GM21381 (cell line): Measurements from ENCODE around the gene PTK6.

Experiments
- ATAC-seq: cut with Tn5 transposase; IDR thresholded peaks from one replicate; pipeline ENCODE4 v1.9.1; 2021; ENCODE audit warnings: mild to moderate bottlenecking, moderate library complexity; ENCODE audit not compliant: unreplicated experiment

The PTK6 gene

DNA sequence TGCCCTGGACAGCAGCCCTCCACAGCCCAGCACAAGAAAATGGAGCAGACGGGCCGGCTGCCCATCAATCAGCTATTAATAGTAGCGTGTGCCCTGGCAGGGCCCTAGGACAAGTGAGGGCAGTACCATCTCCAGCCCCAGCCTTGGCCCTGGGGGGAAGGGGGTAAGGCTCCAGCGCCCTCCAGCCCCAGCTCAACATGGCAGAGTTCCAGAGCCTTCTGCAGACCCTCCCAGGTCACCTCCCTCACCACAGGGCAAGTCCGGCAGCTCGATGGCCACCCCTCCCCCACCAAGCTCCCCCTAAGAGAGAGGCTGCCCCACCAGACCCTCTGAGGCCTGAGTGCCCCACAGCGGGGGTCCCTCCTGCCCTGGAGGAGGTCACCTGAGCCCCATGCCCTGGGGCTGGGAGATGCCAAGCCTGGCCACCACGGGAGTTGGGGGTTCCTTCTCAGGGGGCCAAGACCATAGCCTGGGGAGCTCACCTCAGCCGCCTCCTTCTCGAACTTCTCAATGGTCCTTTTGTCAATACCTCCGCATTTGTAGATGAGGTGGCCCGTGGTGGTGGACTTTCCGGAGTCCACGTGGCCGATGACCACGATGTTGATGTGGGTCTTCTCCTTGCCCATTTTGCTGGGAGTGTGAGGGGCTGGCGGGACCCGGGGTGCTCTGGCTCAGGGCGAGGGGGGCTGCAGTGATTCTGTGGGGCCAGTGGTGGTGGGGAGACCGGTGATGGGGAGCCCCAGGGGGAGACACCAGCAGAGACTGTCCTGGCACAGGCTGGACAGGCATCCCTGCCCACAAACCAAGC lies 39.8 kb downstream of the PTK6 start:
- ATAC-seq = no peak

DNA sequence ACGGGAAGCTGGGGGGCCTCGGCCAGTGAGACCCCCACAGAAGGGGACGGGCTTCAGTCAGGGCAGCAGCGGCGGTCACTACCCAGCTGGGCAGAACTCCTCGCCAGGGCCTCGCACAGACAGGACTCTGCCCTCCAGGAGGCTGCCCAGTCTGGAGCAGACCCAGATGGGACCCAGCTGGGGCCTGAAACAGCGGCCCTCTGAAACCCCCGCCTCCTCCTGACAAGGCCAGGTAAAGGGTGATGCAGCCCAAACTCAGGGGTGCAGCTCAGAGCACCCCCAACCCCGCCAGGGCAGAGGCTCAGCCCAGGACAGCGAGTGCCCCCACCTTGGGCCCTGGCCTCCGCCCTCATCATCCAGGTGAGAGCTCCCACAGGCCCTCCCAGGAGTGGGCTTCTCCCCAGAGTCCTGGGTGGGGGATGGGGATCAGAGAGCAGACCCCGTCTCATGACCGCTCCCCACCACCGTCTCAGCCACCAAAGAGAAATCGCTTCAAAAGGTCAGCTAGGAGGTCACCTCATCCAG lies 40.5 kb downstream of the PTK6 start:
- no peak for ATAC-seq

DNA sequence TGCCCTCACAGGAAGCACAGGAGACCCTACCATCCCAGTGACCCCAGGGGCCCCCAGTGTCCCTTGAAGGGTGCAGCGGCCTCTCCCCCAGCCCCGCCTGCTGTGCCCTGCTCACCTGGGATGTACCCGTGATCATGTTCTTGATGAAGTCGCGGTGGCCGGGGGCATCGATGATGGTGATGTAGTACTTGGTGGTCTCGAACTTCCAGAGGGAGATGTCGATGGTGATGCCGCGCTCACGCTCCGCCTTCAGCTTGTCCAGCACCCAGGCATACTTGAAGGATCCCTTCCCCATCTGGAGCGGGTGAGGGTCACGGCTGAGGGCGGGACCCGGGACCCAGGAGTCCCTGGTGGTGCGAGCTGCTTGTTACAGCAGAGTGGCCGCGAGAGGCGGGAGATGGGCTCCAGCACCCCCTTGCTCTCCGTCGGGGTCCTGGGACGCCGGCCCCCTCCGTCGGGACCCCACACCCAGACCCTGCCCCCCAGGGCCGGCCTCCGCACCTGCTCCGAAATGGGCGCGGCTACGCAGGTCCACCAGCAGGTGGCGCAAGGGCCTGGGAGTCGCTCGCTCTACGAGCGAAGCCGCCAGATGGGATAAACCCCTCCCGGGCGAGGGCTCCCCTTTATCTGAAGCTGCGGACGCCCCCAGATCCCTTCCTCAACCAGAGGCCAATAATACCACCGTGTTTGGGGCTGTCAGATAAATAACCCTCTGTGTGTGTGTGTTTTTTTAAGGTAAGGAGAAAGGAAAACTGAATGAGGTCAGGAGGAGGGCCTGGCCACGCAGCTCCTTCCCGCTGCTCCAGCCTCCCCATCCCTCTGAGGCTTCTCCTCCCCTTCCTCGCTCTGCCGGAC lies 41.2 kb downstream of the PTK6 start:
- no peak for ATAC-seq

DNA sequence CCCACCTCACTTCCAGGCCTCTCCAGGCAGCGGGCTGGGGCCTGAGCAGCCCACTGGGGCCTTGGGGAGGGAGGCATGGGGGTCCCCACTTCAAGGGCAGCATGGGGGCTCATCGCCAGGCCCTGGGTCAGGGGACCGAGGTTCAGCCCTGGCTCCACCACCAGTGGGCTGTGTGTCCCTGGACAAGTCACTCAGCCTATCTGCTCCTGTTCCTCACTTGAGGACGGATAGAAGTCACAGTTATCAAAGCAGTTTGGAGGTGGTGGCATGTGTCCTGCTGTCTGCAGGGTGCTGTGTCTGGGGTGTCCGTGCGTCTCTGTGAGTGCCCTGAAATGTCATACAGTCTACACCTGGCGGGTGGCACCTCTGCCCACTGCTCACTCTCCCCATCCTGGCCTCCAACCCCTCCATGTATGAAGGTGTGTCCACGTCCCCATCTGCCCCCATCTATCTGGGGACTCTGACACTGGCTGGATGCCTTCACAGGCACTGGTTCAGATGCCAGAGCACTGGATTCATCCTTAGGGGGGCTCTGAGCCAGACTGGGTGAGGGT lies 41.9 kb downstream of the PTK6 start:
- no peak for ATAC-seq

DNA sequence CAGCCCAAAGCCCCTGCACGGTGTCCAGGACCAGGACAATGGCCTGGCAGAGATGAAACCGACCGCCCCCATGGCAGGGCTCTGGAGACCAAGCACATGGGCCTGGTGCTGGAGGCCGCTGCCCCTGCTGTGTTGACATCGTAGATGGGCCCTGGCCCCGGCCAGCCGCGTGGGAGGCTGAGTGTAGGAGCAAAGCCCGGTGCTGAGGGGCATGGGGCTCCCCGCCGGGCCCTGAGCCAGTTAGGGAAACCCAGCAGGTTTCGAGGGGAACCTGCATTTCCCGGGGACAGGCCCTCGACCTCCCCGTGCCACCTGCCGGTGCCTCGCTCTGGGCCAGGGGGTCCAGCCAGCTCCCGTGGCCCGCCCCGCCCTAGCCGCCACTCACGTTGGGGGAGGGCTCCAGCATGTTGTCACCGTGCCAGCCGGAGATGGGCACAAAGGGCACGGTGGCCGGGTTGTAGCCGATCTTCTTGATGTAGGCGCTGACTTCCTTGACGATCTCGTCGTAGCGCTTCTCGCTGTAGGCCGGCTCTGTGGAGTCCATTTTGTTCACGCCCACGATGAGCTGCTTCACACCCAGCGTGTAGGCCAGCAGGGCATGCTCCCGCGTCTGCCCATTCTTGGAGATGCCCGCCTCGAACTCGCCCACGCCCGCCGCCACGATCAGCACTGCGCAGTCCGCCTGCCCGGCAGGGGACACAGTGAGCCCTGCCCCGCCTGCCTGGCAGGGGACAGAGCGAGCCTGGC lies 42.6 kb downstream of the PTK6 start:
- no peak for ATAC-seq

DNA sequence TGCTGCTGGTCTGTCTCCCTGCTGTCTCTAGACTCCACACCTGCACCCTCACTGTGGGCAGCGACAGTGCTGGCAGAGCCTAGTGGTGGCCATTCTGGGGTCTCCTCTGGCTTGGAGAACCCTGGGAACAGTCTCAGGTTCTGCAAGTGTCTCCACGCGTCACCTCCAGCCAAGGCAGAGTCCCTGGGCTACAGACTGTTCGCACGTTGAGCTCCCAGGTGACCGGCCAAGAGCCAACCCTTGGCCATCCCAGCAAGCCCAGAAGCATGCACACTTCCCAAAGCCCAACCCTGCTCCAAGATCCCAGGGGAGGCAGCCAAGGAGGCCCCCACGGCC lies 43.1 kb downstream of the PTK6 start:
- no peak for ATAC-seq

DNA sequence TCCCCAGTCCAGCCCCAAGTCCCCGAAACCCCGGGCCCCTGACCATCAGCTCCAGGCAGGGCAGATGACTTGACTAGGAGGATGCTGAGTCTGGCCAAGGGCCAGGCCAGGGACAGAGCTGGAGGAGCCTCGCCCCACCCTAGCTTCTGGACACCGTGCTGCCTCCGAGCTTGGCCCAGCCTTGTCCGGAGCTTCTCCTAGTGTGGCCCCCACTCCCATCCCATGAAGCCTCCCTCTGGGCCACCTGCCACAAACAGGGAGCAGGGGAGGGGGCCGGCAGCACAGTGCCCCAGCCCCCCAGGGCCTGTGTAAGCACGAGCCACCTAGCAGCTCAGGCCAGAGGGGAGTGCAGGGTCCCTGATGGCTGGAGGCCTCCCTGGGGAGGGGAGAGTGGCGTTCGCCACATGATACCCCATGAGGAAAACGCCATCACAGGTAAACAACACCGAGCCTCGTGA lies 43.6 kb downstream of the PTK6 start:
- no peak for ATAC-seq

DNA sequence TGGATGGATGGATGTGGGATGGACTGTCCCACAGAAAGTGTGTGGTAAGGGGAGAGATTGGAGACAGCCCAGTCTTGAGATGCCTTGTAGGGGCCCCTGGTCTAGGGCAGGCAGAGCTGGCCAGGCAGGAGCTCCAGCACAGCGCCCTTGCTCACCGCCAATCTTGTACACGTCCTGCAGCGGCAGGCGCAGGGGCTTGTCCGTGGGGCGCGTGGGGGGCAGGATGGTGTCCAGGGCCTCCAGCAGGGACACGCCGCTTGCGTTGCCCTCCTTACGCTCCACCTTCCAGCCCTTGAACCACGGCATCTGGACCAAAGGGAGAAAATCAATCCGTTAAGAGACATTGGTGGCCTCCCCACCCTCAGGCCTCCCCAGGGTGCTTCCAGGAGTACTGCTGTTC lies 44.2 kb downstream of the PTK6 start:
- ATAC-seq = no peak

DNA sequence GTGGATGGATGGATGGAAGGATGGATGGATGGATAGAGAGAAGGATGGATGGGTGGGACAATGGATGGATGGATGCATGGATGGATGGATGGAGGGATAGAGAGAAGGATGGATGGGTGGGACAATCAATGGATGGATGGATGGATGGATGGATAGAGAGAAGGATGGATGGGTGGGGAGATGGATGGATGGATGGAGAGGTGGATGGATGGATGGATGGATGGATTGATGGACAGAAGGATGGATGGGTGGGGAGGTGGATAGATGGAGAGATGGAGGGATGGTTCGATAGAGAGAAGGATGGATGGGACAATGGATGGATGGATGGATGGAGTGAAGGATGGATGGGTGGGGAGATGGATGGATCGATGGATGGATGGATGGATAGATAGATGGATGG lies 44.7 kb downstream of the PTK6 start:
- ATAC-seq = no peak

DNA sequence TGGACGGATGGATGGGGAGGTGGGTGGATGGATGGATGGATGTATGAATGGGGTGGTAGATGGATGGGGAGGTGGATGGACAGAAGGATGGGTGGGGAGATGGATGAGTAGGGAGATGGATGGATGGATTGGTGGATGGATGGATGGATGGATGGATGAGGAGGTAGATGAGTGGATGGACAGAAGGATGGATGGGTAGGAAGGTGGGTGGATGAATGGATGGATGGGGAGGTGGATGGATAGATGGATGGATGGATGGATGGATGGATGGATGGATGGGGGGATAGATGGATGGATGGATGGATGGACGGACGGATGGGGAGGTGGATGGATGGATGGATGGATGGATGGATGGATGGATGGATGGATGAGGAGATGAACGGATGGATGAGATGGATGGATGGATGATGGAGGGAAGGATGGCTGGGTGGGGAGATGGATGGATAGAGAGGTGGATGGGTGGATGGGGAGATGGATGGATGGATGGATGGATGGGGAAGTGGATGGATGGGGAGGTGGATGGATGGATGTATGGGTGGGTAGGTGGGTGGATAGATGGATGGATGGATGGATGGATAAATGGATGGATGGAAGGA lies 45.4 kb downstream of the PTK6 start:
- no peak for ATAC-seq

DNA sequence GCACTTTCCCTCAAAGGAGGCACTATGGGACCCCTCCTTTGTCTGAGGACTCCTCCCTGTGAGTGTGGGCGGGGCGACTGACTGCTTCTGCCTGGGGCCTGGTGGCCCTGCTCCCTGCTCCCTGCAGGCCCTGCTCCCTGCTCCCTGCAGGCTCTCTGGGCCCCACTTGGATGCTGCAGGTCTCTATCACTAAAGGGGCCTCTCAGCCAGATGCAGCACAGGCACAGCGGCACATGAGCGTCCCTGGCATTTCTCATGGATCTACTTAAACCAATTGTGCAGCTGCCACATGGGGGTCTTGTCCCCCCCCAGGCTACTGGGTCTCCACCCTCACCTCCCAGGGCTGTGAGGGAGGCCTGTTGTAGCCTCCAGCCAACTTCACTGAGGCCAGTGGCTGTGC lies 46.1 kb downstream of the PTK6 start:
- ATAC-seq = no peak

DNA sequence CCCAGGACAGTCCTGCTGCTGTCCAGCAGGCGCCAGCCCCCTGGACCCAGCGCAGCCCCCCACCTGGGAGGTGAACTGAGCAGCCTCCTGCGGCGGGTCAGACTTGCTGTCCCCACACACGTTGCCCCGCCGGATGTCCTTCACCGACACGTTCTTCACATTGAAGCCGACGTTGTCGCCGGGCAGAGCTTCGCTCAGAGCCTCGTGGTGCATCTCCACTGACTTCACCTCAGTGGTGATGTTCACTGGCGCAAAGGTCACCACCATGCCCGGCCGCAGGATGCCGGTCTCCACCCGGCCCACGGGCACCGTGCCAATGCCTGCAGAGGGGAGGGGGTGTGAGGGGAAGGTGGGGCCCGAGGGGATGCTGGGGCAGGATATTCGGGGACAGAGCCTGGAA lies 46.8 kb downstream of the PTK6 start:
- ATAC-seq = no peak

DNA sequence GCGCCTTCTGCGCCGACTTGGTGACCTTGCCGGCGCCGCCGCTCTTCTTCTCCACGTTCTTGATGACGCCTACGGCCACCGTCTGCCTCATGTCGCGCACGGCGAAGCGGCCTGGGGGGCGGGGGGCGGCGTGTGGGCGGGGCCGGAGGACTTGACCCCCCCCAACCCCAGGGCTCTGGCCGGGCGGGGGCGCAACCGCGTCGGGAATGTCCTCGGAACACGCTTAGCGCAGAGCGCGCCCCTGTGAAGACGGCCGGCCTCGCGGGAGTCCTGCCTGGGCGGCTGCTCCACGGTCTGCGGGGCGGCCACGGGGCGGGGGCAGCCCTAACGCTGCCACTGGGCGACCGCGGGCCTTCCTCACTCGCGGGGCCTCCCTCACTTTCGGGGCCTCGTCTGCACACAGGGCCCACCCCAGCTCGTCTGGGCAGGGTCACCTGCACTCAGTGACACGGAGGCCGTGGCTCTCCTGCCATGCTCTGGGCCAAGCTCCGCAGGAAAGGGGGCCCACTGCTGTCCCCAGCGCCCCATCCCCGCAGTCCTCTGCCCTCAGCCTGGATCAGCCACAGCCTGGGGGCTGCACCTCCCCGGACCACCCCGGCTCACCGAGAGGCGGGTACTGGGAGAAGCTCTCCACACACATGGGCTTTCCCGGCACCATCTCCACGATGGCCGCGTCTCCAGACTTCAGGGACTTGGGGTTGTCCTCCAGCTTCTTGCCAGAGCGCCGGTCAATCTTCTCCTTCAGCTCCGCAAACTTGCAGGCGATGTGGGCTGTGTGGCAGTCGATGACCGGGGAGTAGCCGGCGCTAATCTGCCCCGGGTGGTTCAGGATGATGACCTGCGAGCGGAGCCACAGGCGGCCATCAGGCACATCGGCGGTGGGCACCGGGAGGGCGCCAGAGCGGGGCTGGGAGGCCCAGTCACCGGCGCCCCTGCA lies 48.6 kb downstream of the PTK6 start:
- ATAC-seq = no peak

DNA sequence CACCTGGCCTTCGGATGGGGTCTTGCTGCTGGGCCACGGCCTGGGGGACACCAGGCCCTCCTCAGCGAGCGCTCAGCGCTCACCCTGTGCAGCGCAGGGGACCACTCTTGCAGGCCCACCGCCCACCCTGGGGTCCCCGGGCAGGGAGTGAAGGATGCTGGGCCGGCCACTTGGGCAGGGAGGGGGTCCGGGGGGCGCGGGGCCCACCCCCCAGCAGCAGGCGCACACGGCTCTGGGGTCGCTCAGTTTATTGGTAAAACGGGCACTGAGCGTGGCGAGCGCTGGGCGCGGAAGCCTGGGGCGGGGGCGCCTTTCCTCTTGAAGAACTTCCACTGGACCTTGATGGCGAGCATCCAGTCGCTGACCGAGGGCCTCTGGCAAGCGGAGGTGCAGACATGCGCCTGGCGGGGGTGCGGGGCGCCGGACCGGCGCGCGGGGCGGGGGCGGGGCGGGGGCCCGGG lies 49.4 kb downstream of the PTK6 start:
- ATAC-seq = no peak

DNA sequence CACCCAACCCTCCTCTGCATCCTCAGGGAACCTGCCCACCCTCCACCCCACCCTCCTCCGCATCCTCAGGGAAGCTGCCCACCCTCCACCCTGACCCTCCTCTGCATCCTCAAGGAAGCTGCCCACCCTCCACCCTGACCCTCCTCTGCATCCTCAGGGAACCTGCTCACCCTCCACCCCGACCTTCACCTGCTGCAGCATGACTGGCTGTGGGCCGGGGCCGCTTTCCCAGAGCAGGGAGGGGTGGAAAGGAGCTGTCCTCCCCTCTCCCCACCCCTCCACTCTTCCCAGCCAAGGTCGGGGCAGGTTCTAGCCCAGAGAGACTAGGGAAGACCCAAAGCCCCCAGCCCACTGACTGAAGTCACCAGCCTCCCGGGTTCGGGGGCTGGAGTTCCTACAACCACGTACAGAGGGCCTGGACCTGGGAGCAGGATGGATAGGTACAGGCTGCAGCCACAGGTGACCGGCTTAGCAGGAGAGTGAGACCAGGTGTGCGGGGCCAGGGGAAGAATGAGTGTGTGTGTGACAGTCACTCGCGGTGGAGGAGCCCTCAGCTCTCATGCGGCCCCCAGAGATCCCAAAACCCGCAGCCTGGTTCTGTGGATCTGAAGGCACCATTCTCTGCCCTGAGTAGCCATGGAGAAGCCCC lies 49.9 kb downstream of the PTK6 start:
- no peak for ATAC-seq

DNA sequence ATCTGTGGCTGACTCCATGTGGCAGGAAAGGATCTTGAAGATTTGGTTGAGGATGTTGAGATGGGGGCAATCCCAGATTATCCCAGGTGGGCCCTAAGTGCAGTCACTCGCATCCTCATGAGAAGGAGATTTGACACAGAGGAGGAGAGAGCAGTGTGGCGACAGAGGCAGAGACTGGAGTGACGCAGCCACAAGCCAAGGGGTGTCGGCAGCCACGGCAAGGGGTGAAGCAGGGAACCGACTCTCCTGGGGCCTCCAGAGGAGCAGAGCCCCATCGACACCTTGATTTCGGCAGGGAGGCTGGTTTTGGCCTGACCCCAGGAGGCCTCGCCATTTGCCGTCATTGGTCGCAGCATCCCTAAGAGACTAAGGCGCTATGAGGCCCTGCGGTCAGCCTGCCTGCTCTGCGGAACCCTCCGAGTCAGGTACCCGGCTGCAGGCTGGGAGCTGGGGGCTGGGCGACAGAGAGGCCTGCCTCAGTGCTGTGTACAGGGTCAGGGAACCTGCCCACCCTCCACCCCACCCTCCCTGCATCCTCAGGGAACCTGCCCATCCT lies 50.8 kb downstream of the PTK6 start:
- no peak for ATAC-seq

DNA sequence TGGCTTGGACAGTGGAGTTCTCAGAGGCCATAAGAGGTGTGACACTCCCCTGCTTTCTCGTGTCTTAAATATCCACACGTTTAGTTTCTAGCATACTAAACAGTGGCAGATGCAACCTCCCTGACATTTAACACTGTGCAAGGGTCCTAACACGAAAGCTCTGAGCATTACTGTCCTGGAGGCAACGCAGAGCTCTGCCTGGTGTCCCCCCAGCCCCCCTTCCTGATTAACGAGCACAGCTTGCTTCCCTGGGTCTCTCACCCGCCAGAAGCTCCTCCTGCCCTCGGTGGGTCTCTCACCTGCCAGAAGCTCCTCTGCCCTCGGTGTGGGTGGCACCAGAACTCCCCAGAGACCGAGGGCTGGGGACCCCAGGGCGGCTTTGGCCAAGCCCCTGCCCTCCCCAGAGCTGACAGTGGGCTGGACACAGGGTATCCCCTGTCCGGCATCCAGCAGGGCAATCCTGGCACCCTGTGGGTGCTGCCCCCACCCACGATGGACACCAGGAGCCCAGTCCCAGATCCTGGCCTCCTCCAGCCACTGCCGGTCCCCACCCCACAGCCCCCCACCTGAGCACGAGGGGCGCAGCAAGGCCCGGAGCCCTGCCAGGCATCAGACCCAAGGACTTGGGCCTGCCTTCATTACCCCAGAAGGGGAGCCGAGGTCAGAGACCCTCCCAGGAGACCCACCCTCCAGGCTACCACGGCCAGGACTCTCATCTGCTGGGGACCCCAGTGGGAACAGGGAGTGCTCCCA lies 52.3 kb downstream of the PTK6 start:
- ATAC-seq = no peak

DNA sequence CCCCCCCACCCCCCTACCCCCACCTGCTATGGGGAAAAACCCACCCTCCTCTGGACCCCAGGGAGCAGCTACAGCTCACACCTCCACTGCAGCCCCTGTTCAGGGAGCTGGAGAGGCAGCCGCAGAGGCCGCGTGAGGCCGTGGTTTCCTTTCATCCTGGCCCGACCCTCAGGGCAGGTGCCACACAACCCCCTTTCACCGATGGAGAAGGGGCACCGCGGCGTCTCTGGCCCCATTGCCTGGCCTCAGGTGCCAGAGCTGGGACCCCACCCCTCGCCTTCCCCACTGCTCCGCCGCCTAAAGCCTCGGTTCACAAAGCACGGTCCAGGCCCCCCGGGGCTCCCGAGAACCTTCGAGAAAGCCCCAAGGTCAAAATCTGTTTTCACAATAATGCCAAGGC lies 52.9 kb downstream of the PTK6 start:
- ATAC-seq = no peak
